Measurements from ENCODE around the gene MEIOSIN. TPM values are rescaled to one million over a fixed set of nuclear protein-coding genes. Genes with fewer than 3 reads are reported as not detected.

MEIOSIN gene
- total RNA-seq, 4 donors from 2014 or later = not detected

DNA sequence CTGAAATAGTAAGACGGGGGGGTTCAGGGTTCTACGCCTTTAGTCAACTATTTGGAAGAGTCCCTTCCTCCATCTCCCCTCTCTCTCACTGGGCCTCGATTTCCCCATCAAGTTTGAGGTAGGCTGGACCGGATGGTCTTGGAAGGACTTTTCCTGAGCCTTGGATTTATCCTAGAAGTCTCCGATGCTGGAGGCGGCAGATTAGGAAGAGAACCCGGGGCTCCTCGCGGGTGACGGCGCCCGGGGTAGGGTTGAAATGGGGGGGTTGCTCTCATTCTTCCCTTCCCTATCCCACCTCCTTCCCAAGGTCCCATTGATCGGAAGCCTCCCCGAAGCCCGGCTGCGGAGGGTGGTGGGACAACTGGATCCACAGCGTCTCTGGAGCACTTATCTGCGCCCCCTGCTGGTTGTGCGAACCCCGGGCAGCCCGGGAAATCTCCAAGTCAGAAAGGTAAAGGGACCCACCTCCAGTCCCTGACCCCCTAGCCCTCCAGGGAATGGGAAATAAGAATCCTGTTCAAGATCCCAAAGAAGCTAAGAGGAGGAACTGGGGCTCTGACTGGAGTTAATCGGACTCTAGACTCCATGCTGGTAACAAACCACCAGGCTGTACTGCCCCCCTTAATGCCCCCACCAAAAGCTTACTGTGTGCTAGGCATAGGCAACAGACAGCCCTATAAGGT lies 40.0 kb upstream of the MEIOSIN start:
- no peaks in the 10 kb centered on the region for H3K36me3 ChIP-seq
- peak; percentile 71 to 73 for DNase-seq
- H3K4me3 ChIP-seq = peak overlapping the region; percentile 77 to 82
- intact Hi-C loops (cut with DNase I; ENCODE audit: low total_unique reads) = no loop called here
- no peaks in the 10 kb centered on the region for H3K27me3 ChIP-seq
- H3K27ac ChIP-seq = peak overlapping the region; percentile 88 to 90
- TF ChIP-seq, protein P1, sequence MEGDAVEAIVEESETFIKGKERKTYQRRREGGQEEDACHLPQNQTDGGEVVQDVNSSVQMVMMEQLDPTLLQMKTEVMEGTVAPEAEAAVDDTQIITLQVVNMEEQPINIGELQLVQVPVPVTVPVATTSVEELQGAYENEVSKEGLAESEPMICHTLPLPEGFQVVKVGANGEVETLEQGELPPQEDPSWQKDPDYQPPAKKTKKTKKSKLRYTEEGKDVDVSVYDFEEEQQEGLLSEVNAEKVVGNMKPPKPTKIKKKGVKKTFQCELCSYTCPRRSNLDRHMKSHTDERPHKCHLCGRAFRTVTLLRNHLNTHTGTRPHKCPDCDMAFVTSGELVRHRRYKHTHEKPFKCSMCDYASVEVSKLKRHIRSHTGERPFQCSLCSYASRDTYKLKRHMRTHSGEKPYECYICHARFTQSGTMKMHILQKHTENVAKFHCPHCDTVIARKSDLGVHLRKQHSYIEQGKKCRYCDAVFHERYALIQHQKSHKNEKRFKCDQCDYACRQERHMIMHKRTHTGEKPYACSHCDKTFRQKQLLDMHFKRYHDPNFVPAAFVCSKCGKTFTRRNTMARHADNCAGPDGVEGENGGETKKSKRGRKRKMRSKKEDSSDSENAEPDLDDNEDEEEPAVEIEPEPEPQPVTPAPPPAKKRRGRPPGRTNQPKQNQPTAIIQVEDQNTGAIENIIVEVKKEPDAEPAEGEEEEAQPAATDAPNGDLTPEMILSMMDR (IDR thresholded peaks at IDR 0.05) = peak; percentile 69 to 85 (median 80)
- no peak for TF ChIP-seq POLR2A (IDR thresholded peaks at IDR 0.05)
- no peaks in the 10 kb centered on the region for H3K4me1 ChIP-seq
- no peaks in the 10 kb centered on the region for H3K9me3 ChIP-seq

DNA sequence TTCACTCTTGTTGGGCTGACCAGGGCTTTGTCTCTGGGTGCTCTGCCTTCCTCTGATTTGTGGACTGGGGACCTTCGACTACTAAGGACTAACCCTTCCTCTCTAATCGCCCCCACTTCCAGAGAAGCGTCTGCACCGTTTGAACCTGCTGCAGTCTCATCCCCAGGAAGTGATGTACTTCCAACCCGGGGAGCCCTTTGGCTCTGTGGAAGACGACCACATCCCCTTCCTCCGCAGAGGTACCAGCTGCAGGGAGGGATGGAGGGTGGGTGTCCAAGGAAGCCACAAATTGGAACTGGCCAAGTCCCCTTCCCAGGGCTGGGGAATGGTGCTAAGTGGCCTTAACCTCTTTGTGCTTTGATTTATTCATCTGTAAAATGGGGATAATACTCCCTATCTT lies 31.6 kb upstream of the MEIOSIN start:
- Histone ChIP-seq H3K9me3 (no peaks in the 10 kb centered on the region), H3K36me3 (no peaks in the 10 kb centered on the region), H3K27me3 (no peaks in the 10 kb centered on the region), H3K4me1 (no peaks in the 10 kb centered on the region), H3K27ac (no peak overlapping the region), H3K4me3 (no peak overlapping the region)
- intact Hi-C loops (cut with DNase I; ENCODE audit: low total_unique reads) = no loop called here
- no peak for DNase-seq
- TF ChIP-seq, protein P1 (IDR thresholded peaks at IDR 0.05) = no peak
- TF ChIP-seq POLR2A (IDR thresholded peaks at IDR 0.05) = no peak

DNA sequence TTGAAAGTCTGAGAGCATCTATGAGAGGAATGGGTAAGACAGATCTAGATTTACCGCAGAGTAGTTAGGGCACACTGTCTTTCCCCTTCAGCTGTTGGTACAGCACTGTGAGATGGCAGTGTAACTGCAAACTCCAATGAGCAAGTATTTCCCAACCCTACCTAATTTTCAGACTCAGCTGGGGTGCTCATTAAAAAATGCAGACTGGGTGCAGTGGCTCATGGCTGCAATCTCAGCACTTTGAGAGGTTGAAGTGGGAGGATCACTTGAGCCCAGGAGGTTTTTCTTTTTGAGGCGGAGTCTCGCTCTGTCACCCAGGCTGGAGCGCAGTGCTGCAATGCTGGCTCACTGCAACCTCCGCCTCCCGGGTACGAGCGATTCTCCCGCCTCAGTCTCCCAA lies 28.1 kb upstream of the MEIOSIN start:
- Histone ChIP-seq H3K4me3 (no peak overlapping the region), H3K27me3 (no peaks in the 10 kb centered on the region), H3K4me1 (no peaks in the 10 kb centered on the region), H3K36me3 (no peaks in the 10 kb centered on the region), H3K9me3 (no peaks in the 10 kb centered on the region), H3K27ac (no peak overlapping the region)
- intact Hi-C loops (cut with DNase I; ENCODE audit: low total_unique reads) = no loop called here
- TF ChIP-seq POLR2A (IDR thresholded peaks at IDR 0.05) = no peak
- TF ChIP-seq, protein P1 (IDR thresholded peaks at IDR 0.05) = no peak
- no peak for DNase-seq

DNA sequence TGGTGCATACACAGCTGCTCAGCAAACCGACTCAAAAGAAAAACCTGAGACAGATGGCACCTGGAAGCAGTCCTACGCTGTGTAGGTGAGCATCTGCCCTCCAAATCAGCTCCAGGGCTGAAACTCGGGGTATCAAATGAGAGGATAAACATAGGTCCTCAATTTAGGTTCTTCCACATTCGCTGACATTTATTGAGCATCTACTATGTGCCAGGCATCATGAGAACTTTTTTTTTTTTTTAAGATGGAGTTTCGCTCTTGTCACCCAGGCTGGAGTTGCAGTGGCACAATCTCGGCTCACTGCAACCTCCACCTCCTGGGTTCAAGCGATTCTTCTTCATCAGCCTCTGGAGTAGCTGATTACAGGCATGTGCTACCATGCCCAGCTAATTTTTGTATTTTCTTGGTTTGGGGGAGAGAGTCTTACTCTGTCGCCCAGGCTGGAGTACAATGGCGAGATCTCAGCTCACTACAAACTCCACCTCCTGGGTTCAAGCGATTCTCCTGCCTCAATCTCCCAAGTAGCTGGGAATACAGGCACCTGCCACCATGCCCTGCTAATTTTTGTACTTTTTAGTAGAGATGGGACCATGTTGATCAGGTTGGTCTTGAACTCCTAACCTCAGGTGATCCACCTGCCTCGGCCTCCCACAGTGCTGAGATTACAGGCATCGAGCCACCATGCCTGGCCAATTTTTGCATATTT lies 27.4 kb upstream of the MEIOSIN start:
- H3K27me3 ChIP-seq = no peaks in the 10 kb centered on the region
- no peaks in the 10 kb centered on the region for H3K9me3 ChIP-seq
- no peaks in the 10 kb centered on the region for H3K36me3 ChIP-seq
- no peak for DNase-seq
- intact Hi-C loops (cut with DNase I; ENCODE audit: low total_unique reads) = no loop called here
- TF ChIP-seq POLR2A (IDR thresholded peaks at IDR 0.05) = no peak
- TF ChIP-seq, protein P1 (IDR thresholded peaks at IDR 0.05) = no peak
- no peak overlapping the region for H3K27ac ChIP-seq
- H3K4me3 ChIP-seq = no peak overlapping the region
- H3K4me1 ChIP-seq = no peaks in the 10 kb centered on the region

Data from uterus (tissue), 4 donors.